Keratinocyte (primary cell): ENCODE results near the gene S100A13. TPM values are rescaled to one million over a fixed set of nuclear protein-coding genes. Genes with fewer than 3 reads are reported as not detected.

ENCODE experiments used
- DNase-seq: peaks from one replicate; pipeline ENCODE4 v3.0.0-alpha.2; 2011; ENCODE audit warnings: low read depth, missing footprints, low spot score
- FAIRE-seq: peaks from 2 replicates; lab custom pipeline; 2011; peaks lifted over from hg19 to GRCh38; lab: Jason Lieb, UNC
- H2AFZ ChIP-seq: 2 replicates; pipeline ENCODE4 v1.6.0; 2012; ENCODE audit warnings: low read length, control low read depth, inconsistent platforms; ENCODE audit not compliant: control insufficient read depth
- H3K27ac ChIP-seq: 2 replicates; pipeline ENCODE4 v1.5.1; 2011; ENCODE audit warnings: low read length; ENCODE audit not compliant: control insufficient read depth, insufficient read depth
- H3K27me3 ChIP-seq: 3 replicates; pipeline ENCODE4 v1.6.0; 2011; ENCODE audit warnings: low read length; ENCODE audit not compliant: control insufficient read depth, insufficient read depth; ENCODE audit errors: extremely low read depth
- H3K36me3 ChIP-seq, 2 experiments: 2 replicates in 1 of 2; 3 replicates in 1 of 2; pipeline ENCODE4 v1.5.1; 2011; ENCODE audit warnings: low read length in 2 of 2, mild to moderate bottlenecking in 1 of 2; ENCODE audit not compliant: control insufficient read depth in 2 of 2, insufficient read depth in 2 of 2; ENCODE audit errors: extremely low read depth in 1 of 2
- H3K4me1 ChIP-seq: 3 replicates; pipeline ENCODE4 v1.5.1; 2011; ENCODE audit warnings: low read length; ENCODE audit not compliant: control insufficient read depth, insufficient read depth; ENCODE audit errors: extremely low read depth
- H3K4me2 ChIP-seq: 3 replicates; pipeline ENCODE4 v1.6.0; 2011; ENCODE audit warnings: low read depth, low read length; ENCODE audit not compliant: control insufficient read depth, insufficient read depth; ENCODE audit errors: extremely low read depth
- H3K4me3 ChIP-seq, 3 experiments: fragments of 200-600 bp in 1 of 3; sonication (generic) in 1 of 3; 2 replicates in 2 of 3; 3 replicates in 1 of 3; pipeline ENCODE4 v1.5.1; 2011 to 2016; ENCODE audit warnings: low read length in 3 of 3, mild to moderate bottlenecking in 3 of 3, control low read depth in 2 of 3, inconsistent platforms in 1 of 3, low read depth in 1 of 3, mixed read lengths in 1 of 3, mixed run types in 1 of 3, moderate library complexity in 1 of 3; ENCODE audit not compliant: control insufficient read depth in 2 of 3, insufficient read depth in 2 of 3; ENCODE audit errors: extremely low read depth in 1 of 3
- H3K79me2 ChIP-seq: 2 replicates; pipeline ENCODE4 v1.6.0; 2012; ENCODE audit warnings: low read length; ENCODE audit not compliant: control insufficient read depth, insufficient read depth
- H3K9ac ChIP-seq: 3 replicates; pipeline ENCODE4 v1.6.0; 2011; ENCODE audit warnings: low read length; ENCODE audit not compliant: control insufficient read depth, insufficient read depth; ENCODE audit errors: extremely low read depth
- H3K9me1 ChIP-seq: 3 replicates; pipeline ENCODE4 v1.6.0; 2011; ENCODE audit warnings: low read length; ENCODE audit not compliant: control insufficient read depth, insufficient read depth; ENCODE audit errors: extremely low read depth
- H3K9me3 ChIP-seq: 2 replicates; pipeline ENCODE4 v1.5.1; 2012; ENCODE audit warnings: low read depth, low read length; ENCODE audit not compliant: control insufficient read depth
- H4K20me1 ChIP-seq: 3 replicates; pipeline ENCODE4 v1.6.0; 2011; ENCODE audit warnings: low read length; ENCODE audit not compliant: control insufficient read depth, insufficient read depth; ENCODE audit errors: extremely low read depth
- EZH2 ChIP-seq: IDR thresholded peaks from one replicate; pipeline ENCODE4 v1.6.1; 2012; ENCODE audit warnings: inconsistent platforms, mild to moderate bottlenecking, low read length, moderate library complexity
- dilution Hi-C: fragments of 300-500 bp; cut with MboI; formaldehyde crosslinking; loops from one replicate; pipeline ENCODE4 v1.7.0; 2020; ENCODE audit warnings: low sequenced_read_pairs; ENCODE audit not compliant: extremely low pct_ligation_motif_present
- polyA plus RNA-seq, 5 experiments: library from polyadenylated mRNA; depleted of rRNA in 3 of 5; stranded (reverse) in 3 of 5; stranded (forward) in 1 of 5; unstranded in 1 of 5; fragments of >200 nt; gene quantifications; 1 replicate in 1 of 5; 2 replicates in 3 of 5; 3 replicates in 1 of 5; pipeline versions ENCODE4 v1.2.1 to v1.2.3, GENCODE V29; 2011 to 2012; ENCODE audit warnings: missing spikeins in 2 of 5, low read depth in 1 of 5, low replicate concordance in 1 of 5
- TF ChIP-seq, protein P1 (sequence below), 3 experiments: IDR thresholded peaks in 1 of 3; conservative IDR thresholded peaks in 1 of 3; optimal IDR thresholded peaks in 1 of 3; 2 replicates in 2 of 3; 3 replicates in 1 of 3; pipeline versions ENCODE3 to v1.5.1; 2011; ENCODE audit warnings: low read length in 3 of 3, mild to moderate bottlenecking in 3 of 3, moderate library complexity in 2 of 3, control low read depth in 1 of 3, inconsistent platforms in 1 of 3; ENCODE audit not compliant: insufficient read depth in 2 of 3; ENCODE audit errors: extremely low read depth in 1 of 3

Gene S100A13
- polyA plus RNA-seq, 1 donor (not counting 4 experiments of a cell fraction or from before 2014, with no cell fraction given): 215 TPM

DNA sequence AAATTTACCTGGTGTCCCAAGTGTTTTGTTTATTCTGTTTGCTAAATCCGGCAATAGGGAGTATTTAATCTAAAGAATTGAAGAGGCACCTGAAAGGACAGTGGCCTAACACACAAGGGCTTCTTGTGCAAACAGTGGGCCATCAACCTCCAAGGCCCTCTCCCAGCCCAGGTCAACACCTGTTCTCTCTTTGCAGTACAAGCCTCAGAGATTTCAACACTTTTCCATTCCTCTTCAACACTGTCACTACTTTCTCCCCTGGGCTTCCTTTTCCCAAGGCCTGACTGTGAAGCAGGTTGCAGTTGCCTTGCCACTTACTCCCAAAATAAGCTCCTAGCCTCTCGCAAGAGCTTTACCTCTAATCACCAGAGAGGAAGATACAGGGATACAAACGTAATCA, 28.0 kb upstream of the S100A13 start:
- no peaks in the 10 kb centered on the region for H3K9me3 ChIP-seq
- peaks cover 13% of the 10 kb centered on the region for H3K79me2 ChIP-seq
- dilution Hi-C loops: no loop called here
- no peak overlapping the region for H3K27ac ChIP-seq
- H4K20me1 ChIP-seq: no peaks in the 10 kb centered on the region
- H3K4me2 ChIP-seq: no peak overlapping the region
- no peak overlapping the region for H2AFZ ChIP-seq
- H3K36me3 ChIP-seq: no peaks in the 10 kb centered on the region
- TF ChIP-seq, protein P1, sequence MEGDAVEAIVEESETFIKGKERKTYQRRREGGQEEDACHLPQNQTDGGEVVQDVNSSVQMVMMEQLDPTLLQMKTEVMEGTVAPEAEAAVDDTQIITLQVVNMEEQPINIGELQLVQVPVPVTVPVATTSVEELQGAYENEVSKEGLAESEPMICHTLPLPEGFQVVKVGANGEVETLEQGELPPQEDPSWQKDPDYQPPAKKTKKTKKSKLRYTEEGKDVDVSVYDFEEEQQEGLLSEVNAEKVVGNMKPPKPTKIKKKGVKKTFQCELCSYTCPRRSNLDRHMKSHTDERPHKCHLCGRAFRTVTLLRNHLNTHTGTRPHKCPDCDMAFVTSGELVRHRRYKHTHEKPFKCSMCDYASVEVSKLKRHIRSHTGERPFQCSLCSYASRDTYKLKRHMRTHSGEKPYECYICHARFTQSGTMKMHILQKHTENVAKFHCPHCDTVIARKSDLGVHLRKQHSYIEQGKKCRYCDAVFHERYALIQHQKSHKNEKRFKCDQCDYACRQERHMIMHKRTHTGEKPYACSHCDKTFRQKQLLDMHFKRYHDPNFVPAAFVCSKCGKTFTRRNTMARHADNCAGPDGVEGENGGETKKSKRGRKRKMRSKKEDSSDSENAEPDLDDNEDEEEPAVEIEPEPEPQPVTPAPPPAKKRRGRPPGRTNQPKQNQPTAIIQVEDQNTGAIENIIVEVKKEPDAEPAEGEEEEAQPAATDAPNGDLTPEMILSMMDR (optimal IDR thresholded peaks at IDR 0.05 in 1 of 3, IDR thresholded peaks at IDR 0.05 in 1 of 3, conservative IDR thresholded peaks at IDR 0.05 in 1 of 3; ENCODE audit: extremely low read depth in 1 of 3, insufficient read depth in 2 of 3, low read length in 3 of 3): no peak
- no peak for TF ChIP-seq EZH2
- no peak overlapping the region for H3K9ac ChIP-seq
- FAIRE-seq (no peak), DNase-seq (no peak)
- no peaks in the 10 kb centered on the region for H3K9me1 ChIP-seq
- H3K27me3 ChIP-seq: no peaks in the 10 kb centered on the region
- no peak overlapping the region for H3K4me3 ChIP-seq
- peaks cover 12% of the 10 kb centered on the region for H3K4me1 ChIP-seq

DNA sequence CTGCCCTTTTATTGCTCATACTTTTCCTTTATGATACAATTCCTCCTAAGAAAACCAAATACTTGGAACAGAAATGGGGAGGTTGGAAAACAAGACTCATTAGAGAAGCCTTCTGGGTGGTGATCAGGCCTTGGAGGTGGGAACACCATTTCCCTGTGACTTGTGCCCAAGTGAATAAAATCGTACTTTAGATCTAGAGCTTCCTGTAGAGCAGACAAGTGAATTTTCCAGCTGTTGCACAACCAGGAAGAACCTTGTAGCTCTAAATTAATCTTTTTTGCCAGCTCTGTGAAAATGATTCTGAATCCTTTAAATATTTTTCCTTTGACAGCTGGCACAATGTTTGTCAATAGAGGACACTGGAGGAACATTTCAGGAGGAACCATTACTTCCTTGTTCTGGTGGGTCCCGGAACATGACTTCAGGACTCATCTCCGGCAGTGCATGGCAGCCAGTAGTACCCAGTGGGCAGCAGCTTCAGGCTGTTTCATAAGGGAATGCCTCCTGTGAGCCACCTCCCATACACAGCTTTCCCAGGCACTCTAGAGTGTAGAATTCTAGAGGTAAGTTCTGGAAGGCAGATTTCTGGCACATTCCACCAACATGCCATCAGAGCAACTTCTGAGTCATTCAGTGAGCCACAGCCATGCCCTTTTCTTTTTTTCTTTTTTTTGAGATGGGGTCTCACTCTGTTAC, 25.6 kb upstream of the S100A13 start:
- H3K9me1 ChIP-seq: no peaks in the 10 kb centered on the region
- no peaks in the 10 kb centered on the region for H4K20me1 ChIP-seq
- no peak for DNase-seq
- H3K9ac ChIP-seq: no peak overlapping the region
- dilution Hi-C loops: no loop called here
- TF ChIP-seq, protein P1 (optimal IDR thresholded peaks at IDR 0.05 in 1 of 3, IDR thresholded peaks at IDR 0.05 in 1 of 3, conservative IDR thresholded peaks at IDR 0.05 in 1 of 3; ENCODE audit: extremely low read depth in 1 of 3, insufficient read depth in 2 of 3, low read length in 3 of 3): no peak
- TF ChIP-seq EZH2: no peak
- no peaks in the 10 kb centered on the region for H3K79me2 ChIP-seq
- no peaks in the 10 kb centered on the region for H3K36me3 ChIP-seq
- no peak overlapping the region for H3K27ac ChIP-seq
- H3K4me1 ChIP-seq: peaks cover 8% of the 10 kb centered on the region
- no peak overlapping the region for H3K4me3 ChIP-seq
- H3K9me3 ChIP-seq: no peaks in the 10 kb centered on the region
- H2AFZ ChIP-seq: peak overlapping the region; percentile 24
- peak overlapping the region; percentile 15 for H3K4me2 ChIP-seq
- H3K27me3 ChIP-seq: no peaks in the 10 kb centered on the region
- FAIRE-seq: peak; percentile 13
